Loucy (cell line): ENCODE data around the gene C16orf78.

Experiments
- H2AFZ ChIP-seq: fragments of 200-600 bp; sonication (generic); 2 replicates; pipeline ENCODE4 v1.6.0; 2016; ENCODE audit warnings: antibody characterized with exemption, mild to moderate bottlenecking, low read length, moderate library complexity
- H3F3A ChIP-seq: fragments of 200-600 bp; 2 replicates; pipeline ENCODE4 v1.6.0; 2016; ENCODE audit warnings: antibody characterized with exemption, low read depth, mild to moderate bottlenecking
- H3K27me3 ChIP-seq: fragments of 200-600 bp; sonication (generic); 2 replicates; pipeline ENCODE4 v1.6.1; 2014; ENCODE audit warnings: low read length, mild to moderate bottlenecking; ENCODE audit not compliant: insufficient read depth, poor library complexity, severe bottlenecking
- H3K36me3 ChIP-seq: fragments of 200-600 bp; sonication (generic); 2 replicates; pipeline ENCODE4 v1.6.1; 2016; ENCODE audit warnings: low read length; ENCODE audit not compliant: insufficient read depth
- H3K4me1 ChIP-seq: fragments of 200-600 bp; sonication (generic); 2 replicates; pipeline ENCODE4 v1.5.1; 2014; ENCODE audit warnings: low read length, mild to moderate bottlenecking; ENCODE audit not compliant: insufficient read depth, poor library complexity, severe bottlenecking
- H3K4me2 ChIP-seq: fragments of 200-600 bp; sonication (generic); 2 replicates; pipeline ENCODE4 v1.6.0; 2014; ENCODE audit warnings: antibody characterized with exemption, low read length, low read depth, mild to moderate bottlenecking; ENCODE audit not compliant: poor library complexity, severe bottlenecking
- H3K4me3 ChIP-seq: fragments of 200-600 bp; sonication (generic); 2 replicates; pipeline ENCODE4 v1.5.1; 2014; ENCODE audit warnings: low read length, mild to moderate bottlenecking, mixed read lengths; ENCODE audit not compliant: poor library complexity, severe bottlenecking
- H3K79me2 ChIP-seq: fragments of 200-600 bp; sonication (generic); 2 replicates; pipeline ENCODE4 v1.6.1; 2014; ENCODE audit warnings: low read length; ENCODE audit not compliant: insufficient read depth
- H3K9ac ChIP-seq: fragments of 200-600 bp; sonication (generic); 2 replicates; pipeline ENCODE4 v1.6.0; 2014; ENCODE audit warnings: mild to moderate bottlenecking, low read depth, low read length, moderate library complexity; ENCODE audit not compliant: poor library complexity, severe bottlenecking
- H3K9me2 ChIP-seq: fragments of 200-600 bp; sonication (generic); replicated peaks from 2 replicates; pipeline ENCODE4 v1.6.1; 2016; ENCODE audit warnings: low read depth, low read length, mixed read lengths
- H3K9me3 ChIP-seq: fragments of 200-600 bp; sonication (generic); 2 replicates; pipeline ENCODE4 v1.6.1; 2014; ENCODE audit warnings: mild to moderate bottlenecking, antibody characterized with exemption, low read length, low read depth; ENCODE audit not compliant: insufficient read depth
- H4K20me1 ChIP-seq: fragments of 200-600 bp; sonication (generic); 2 replicates; pipeline ENCODE4 v1.6.0; 2014; ENCODE audit warnings: antibody characterized with exemption, low read length, mild to moderate bottlenecking; ENCODE audit not compliant: insufficient read depth, poor library complexity, severe bottlenecking
- EZH2phosphoT487 ChIP-seq: fragments of 200-600 bp; IDR thresholded peaks from 2 replicates; pipeline ENCODE4 v1.6.1; 2018; ENCODE audit warnings: antibody characterized with exemption, mild to moderate bottlenecking, moderate library complexity, borderline replicate concordance
- TF ChIP-seq, protein P1 (sequence below): fragments of 200-600 bp; sonication (generic); conservative IDR thresholded peaks from 2 replicates; pipeline ENCODE4 v1.5.1; 2014; ENCODE audit warnings: mild to moderate bottlenecking, antibody characterized with exemption, low read length

C16orf78 gene

DNA sequence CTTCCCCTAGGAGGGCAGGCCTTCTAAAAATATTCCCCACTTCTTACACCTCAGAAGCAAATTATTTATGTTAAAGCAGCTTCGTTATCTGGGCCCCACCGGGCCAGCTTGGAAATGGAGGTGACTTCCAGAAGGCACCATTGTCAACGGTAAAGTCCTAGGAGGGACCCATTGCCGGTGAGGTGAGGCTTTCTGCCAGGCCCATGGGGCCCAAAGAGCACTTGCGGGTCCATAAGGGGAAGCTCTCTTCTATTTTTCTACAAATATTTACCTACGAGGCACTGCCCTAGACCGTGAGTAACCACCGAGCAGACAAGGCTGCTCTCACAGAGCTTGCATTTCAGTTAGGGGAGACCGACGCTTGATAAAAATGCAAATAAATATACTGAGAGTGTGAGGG, 41.5 kb downstream of the C16orf78 start:
- Histone ChIP-seq H3F3A (no peaks in the 10 kb centered on the region), H4K20me1 (no peaks in the 10 kb centered on the region), H3K9me2 (no peaks in the 10 kb centered on the region), H3K4me1 (no peaks in the 10 kb centered on the region), H3K4me2 (no peak overlapping the region), H3K27me3 (no peaks in the 10 kb centered on the region), H3K9ac (no peak overlapping the region), H3K79me2 (no peaks in the 10 kb centered on the region), H3K4me3 (no peak overlapping the region), H2AFZ (no peak overlapping the region), H3K9me3 (no peaks in the 10 kb centered on the region), H3K36me3 (no peaks in the 10 kb centered on the region)
- no peak for TF ChIP-seq EZH2phosphoT487
- TF ChIP-seq, protein P1, sequence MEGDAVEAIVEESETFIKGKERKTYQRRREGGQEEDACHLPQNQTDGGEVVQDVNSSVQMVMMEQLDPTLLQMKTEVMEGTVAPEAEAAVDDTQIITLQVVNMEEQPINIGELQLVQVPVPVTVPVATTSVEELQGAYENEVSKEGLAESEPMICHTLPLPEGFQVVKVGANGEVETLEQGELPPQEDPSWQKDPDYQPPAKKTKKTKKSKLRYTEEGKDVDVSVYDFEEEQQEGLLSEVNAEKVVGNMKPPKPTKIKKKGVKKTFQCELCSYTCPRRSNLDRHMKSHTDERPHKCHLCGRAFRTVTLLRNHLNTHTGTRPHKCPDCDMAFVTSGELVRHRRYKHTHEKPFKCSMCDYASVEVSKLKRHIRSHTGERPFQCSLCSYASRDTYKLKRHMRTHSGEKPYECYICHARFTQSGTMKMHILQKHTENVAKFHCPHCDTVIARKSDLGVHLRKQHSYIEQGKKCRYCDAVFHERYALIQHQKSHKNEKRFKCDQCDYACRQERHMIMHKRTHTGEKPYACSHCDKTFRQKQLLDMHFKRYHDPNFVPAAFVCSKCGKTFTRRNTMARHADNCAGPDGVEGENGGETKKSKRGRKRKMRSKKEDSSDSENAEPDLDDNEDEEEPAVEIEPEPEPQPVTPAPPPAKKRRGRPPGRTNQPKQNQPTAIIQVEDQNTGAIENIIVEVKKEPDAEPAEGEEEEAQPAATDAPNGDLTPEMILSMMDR: no peak

GRCh38 chr16:49416001-49416675, 42.5 kb downstream of the C16orf78 start:
- Histone ChIP-seq H3K9me2 (no peaks in the 10 kb centered on the region), H3K79me2 (no peaks in the 10 kb centered on the region), H4K20me1 (no peaks in the 10 kb centered on the region), H3K27me3 (no peaks in the 10 kb centered on the region), H3K4me2 (no peak overlapping the region), H3K4me1 (no peaks in the 10 kb centered on the region), H3K9me3 (no peaks in the 10 kb centered on the region), H3K4me3 (no peak overlapping the region), H2AFZ (no peak overlapping the region), H3K36me3 (no peaks in the 10 kb centered on the region), H3F3A (no peaks in the 10 kb centered on the region), H3K9ac (no peak overlapping the region)
- no peak for TF ChIP-seq EZH2phosphoT487
- TF ChIP-seq, protein P1: no peak

- Histone ChIP-seq H3K4me2 (no peak overlapping the region), H3K27me3 (no peaks in the 10 kb centered on the region), H4K20me1 (no peaks in the 10 kb centered on the region), H3K4me3 (no peak overlapping the region), H3F3A (no peaks in the 10 kb centered on the region), H3K4me1 (no peaks in the 10 kb centered on the region), H3K9ac (no peak overlapping the region), H3K79me2 (no peaks in the 10 kb centered on the region), H3K36me3 (no peaks in the 10 kb centered on the region), H3K9me2 (no peaks in the 10 kb centered on the region), H3K9me3 (no peaks in the 10 kb centered on the region), H2AFZ (no peak overlapping the region)
- TF ChIP-seq EZH2phosphoT487: no peak
- TF ChIP-seq, protein P1: no peak
These were observed 43.8 kb downstream of the C16orf78 start for GRCh38 chr16:49417354-49417753.
